NCI-H748 treated with DMSO at 0.1 percent for 48 hours (cell line): Measurements from ENCODE around the gene AMOTL1.

Source experiments
- DNase-seq: peaks from one replicate; lab custom pipeline; 2025; lab: John Stamatoyannopoulos, UW

The AMOTL1 gene

GRCh38 chr11:94925422-94926270, 157.5 kb downstream of the AMOTL1 start:
- DNase-seq: no peak

GRCh38 chr11:94926271-94926625, 158.1 kb downstream of the AMOTL1 start:
- DNase-seq: no peak
